Psoas muscle (tissue), 8 donors: ENCODE measurements around the gene APOBEC3A. TPM values are rescaled to one million over a fixed set of nuclear protein-coding genes. Genes with fewer than 3 reads are reported as not detected.
"Not testable (repeated sequence)": the region's sequence is repeated elsewhere in the genome, so short reads cannot be mapped to it uniquely, and the experiment has no call there.

ENCODE experiments used
- ATAC-seq, 4 donors: fragments of 200-7000 bp; cut with Tn5 transposase; one replicate each; pipeline ENCODE4 v1.9.1; 2020; ENCODE audit warnings: moderate library complexity in 3 of 4, mild to moderate bottlenecking in 2 of 4
- DNase-seq, 2 donors: peaks; one replicate each; pipeline ENCODE4 v3.0.0-alpha.2; 2020
- H3K27ac ChIP-seq: fragments of 200-600 bp; one replicate; pipeline ENCODE4 v1.8.0; 2022
- H3K27me3 ChIP-seq, 3 donors: fragments of 200-600 bp in 1 of 3; one replicate each; pipeline versions ENCODE4 v1.6.1 to v1.8.0; 2013 to 2022; ENCODE audit warnings: low read length in 2 of 3, mild to moderate bottlenecking in 2 of 3, moderate library complexity in 1 of 3; ENCODE audit not compliant: insufficient read depth in 3 of 3
- H3K36me3 ChIP-seq, 2 donors: fragments of 200-600 bp in 1 of 2; one replicate each; pipeline versions ENCODE4 v1.6.1 to v1.8.0; 2013 to 2022; ENCODE audit warnings: low read depth in 1 of 2, mild to moderate bottlenecking in 1 of 2, moderate library complexity in 1 of 2; ENCODE audit not compliant: insufficient read depth in 1 of 2
- H3K4me1 ChIP-seq: fragments of 200-600 bp; one replicate; pipeline ENCODE4 v1.8.0; 2022
- H3K4me3 ChIP-seq: fragments of 200-600 bp; one replicate; pipeline ENCODE4 v1.8.0; 2022; ENCODE audit warnings: mild to moderate bottlenecking
- H3K9me3 ChIP-seq: fragments of 200-600 bp; one replicate; pipeline ENCODE4 v1.8.0; 2022
- CTCF ChIP-seq: fragments of 200-600 bp; IDR thresholded peaks from one replicate; pipeline ENCODE4 v1.8.0; 2022; ENCODE audit warnings: antibody characterized with exemption
- WGBS, 3 donors: extraction: QIAGEN DNeasy Blood & Tissue Kit; methylation state at CpG; one replicate each; pipeline versions ENCODE4 v1.1.6 to v1.1.7; 2013; 5-methylcytosine and 5-hydroxymethylcytosine counted together
- intact Hi-C, 2 donors: fragments of 100-400 bp; cut with DNase I; formaldehyde crosslinking; loops; one replicate each; pipeline versions ENCODE4 v1.11.0 to v1.14.2; 2022
- polyA plus RNA-seq, 3 donors: library from polyadenylated mRNA; stranded (reverse); fragments of 200-250 nt; gene quantifications; one replicate each; pipeline ENCODE4 v1.2.3, GENCODE V29; 2013
- total RNA-seq, 4 donors: library from RNA; stranded (reverse); fragmentation: NEBNext Ultra II Directional in 2 of 4; extraction: Animal tissue kit (Norgen Biotek cat#: 25700) in 2 of 4; gene quantifications; one replicate each; pipeline versions ENCODE4 v1.2.1 to v1.2.4, GENCODE V29; 2021 to 2023
- donor health status: healthy with polysubstance abuse.
- donor health status: DM: no; HTN: no; CAD: no; lungs with moderate emphysema.
- donor health status: Bipolar disorder and iron deficiency.
- donor health status: healthy.
- donor health status: DM: yes; HTN: yes; CAD: no.
- donor health status: DM: no; HTN: no; CAD: no.
- donor health status: DM: no; HTN: no; CAD: no.
- donor health status: DM: yes; HTN: yes; CAD: no.

The APOBEC3A gene
- total and polyA plus RNA-seq, 7 donors: 0.09 to 0.76 (median 0.22) TPM; not detected in 1

GRCh38 chr22:38986629-38987028, 29.2 kb downstream of the APOBEC3A start:
- 95 to 100% (median 98%) methylated on average over 3 of the region's 3 CpGs for WGBS, 3 donors
- no peak for TF ChIP-seq CTCF
- ATAC-seq: no peak
- no peaks in the 10 kb centered on the region for H3K36me3 ChIP-seq
- no peaks in the 10 kb centered on the region for H3K9me3 ChIP-seq
- H3K4me1 ChIP-seq: no peaks in the 10 kb centered on the region
- intact Hi-C loops: no loop called here
- no peaks in the 10 kb centered on the region for H3K27me3 ChIP-seq
- DNase-seq: peak in 1 of 2 donors; percentile 30
- H3K27ac ChIP-seq: no peak overlapping the region
- H3K4me3 ChIP-seq: no peak overlapping the region

- no peak for TF ChIP-seq CTCF
- DNase-seq (peak in 1 of 2 donors; percentile 38), ATAC-seq (no peak)
- intact Hi-C loops: no loop called here
- Histone ChIP-seq H3K27ac (no peak overlapping the region), H3K4me1 (no peaks in the 10 kb centered on the region), H3K9me3 (no peaks in the 10 kb centered on the region), H3K4me3 (no peak overlapping the region), H3K27me3 (no peaks in the 10 kb centered on the region), H3K36me3 (no peaks in the 10 kb centered on the region)
- 79 to 87% (median 84%) methylated on average over 8 of the region's 8 CpGs for WGBS, 3 donors
Measured at GRCh38 chr22:38987171-38987895, 29.9 kb downstream of the APOBEC3A start.

- Histone ChIP-seq H3K27ac (no peak overlapping the region), H3K27me3 (peaks cover 0 to 10% (median 0%) of the 10 kb centered on the region in 3 donors), H3K4me1 (no peaks in the 10 kb centered on the region), H3K36me3 (no peaks in the 10 kb centered on the region), H3K9me3 (no peaks in the 10 kb centered on the region), H3K4me3 (no peak overlapping the region)
- no peak for TF ChIP-seq CTCF
- 92 to 96% (median 93%) methylated on average over 6 of the region's 6 CpGs for WGBS, 3 donors
- intact Hi-C loops: no loop called here
- ATAC-seq: no peak
- peak in 1 of 2 donors; percentile 35 for DNase-seq
Measured at GRCh38 chr22:38989466-38989865, 32.1 kb downstream of the APOBEC3A start.

- H3K4me1 ChIP-seq, H3K4me3 ChIP-seq, ATAC-seq, H3K9me3 ChIP-seq, intact Hi-C loops, H3K27ac ChIP-seq, H3K36me3 ChIP-seq, DNase-seq: not testable (repeated sequence)
- peaks cover 0 to 30% (median 8%) of the 10 kb centered on the region in 3 donors for H3K27me3 ChIP-seq
- 25 to 33% (median 28%) methylated on average over 8 to 12 of the region's 12 CpGs for whole genome bisulfite sequencing, 3 donors
Measured at GRCh38 chr22:38992871-38993371, 35.5 kb downstream of the APOBEC3A start.

- Histone ChIP-seq H3K9me3 (no peaks in the 10 kb centered on the region), H3K36me3 (no peaks in the 10 kb centered on the region), H3K4me1 (no peaks in the 10 kb centered on the region), H3K4me3 (no peak overlapping the region), H3K27me3 (peaks cover 0 to 38% (median 9%) of the 10 kb centered on the region in 3 donors), H3K27ac (no peak overlapping the region)
- intact Hi-C loops: loop anchor here in 1 of 2 donors (5.0 kb wide), 1 partner anchor 39 kb away; the partner anchor contains the start of gene APOBEC3A
- no peak for TF ChIP-seq CTCF
- ATAC-seq: no peak
- DNase-seq: no peak
- 49 to 59% (median 51%) methylated on average over 6 of the region's 6 CpGs for WGBS, 3 donors
Measured at GRCh38 chr22:38996105-38996504, 38.7 kb downstream of the APOBEC3A start.
